Measurements from ENCODE around the gene SLC6A7. TPM values are rescaled to one million over a fixed set of nuclear protein-coding genes. Genes with fewer than 3 reads are reported as not detected.

SLC6A7 gene
- polyA plus RNA-seq (2013, experiment 1 of 2; ENCODE audit: insufficient read length), result not detected
- polyA plus RNA-seq (2013, experiment 2 of 2; ENCODE audit: insufficient read length), result 0.11 TPM

GRCh38 chr5:150189728-150190502 lies at the start of gene SLC6A7:
TSS of gene SLC6A7 (plus strand) at chr5:150190062. CDS start at chr5:150190328, 266 bp downstream.
- DNase-seq, result no peak

GRCh38 chr5:150140830-150141229 lies 49.0 kb upstream of the SLC6A7 start:
- peak; percentile 80 for DNase-seq

DNA sequence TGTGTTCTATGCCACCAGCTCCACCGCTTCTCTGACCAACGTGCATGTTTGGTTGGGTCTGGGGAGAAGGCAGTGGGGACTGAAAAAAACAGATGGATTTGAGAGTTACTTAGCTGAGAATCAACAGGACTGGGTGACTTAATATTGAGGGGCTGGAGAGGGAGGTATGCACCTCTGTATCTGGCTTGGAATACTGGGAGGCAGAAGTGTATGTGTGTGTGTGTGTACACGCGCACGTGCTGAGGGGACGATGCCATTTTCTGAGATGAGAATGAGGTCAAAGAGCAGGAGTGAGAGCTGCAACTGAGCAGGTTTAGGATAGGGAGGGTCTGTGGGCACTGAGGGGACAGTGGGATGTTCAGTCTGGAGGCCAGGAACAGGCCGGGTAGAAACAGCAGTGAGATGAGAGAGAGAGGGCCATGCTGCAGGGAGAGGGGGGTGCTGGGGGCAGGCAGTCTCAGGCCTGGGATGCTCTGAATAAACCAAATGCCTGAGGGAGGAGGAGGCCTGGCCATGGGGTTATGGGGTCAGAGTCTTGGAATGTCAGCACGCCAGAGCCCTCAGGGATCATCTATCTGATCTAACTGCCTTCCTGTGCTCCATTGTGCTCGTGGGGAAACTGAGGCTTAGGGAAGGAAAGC lies 48.2 kb upstream of the SLC6A7 start:
- DNase-seq, result peak; percentile 84

GRCh38 chr5:150142185-150142958 lies 47.5 kb upstream of the SLC6A7 start:
- no peak for DNase-seq

DNA sequence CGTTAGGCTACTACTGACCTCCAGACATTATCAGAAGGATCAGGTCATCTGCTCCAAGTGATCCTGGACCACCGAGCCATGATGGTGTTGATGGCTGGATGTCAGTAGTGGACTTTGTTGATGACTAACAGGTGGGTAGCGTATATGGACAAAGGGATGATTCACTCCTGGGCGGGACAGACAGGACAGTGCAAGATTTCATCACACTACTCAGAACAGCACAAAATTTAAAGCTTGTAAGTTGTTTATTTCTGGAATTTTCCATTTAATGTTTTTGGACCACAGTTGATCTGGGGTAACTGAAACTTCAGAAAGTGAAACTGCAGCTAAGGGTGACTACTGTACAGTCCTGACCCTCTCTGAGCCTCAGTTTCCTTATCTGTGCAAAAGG lies 46.9 kb upstream of the SLC6A7 start:
- peak; percentile 90 for DNase-seq

DNA sequence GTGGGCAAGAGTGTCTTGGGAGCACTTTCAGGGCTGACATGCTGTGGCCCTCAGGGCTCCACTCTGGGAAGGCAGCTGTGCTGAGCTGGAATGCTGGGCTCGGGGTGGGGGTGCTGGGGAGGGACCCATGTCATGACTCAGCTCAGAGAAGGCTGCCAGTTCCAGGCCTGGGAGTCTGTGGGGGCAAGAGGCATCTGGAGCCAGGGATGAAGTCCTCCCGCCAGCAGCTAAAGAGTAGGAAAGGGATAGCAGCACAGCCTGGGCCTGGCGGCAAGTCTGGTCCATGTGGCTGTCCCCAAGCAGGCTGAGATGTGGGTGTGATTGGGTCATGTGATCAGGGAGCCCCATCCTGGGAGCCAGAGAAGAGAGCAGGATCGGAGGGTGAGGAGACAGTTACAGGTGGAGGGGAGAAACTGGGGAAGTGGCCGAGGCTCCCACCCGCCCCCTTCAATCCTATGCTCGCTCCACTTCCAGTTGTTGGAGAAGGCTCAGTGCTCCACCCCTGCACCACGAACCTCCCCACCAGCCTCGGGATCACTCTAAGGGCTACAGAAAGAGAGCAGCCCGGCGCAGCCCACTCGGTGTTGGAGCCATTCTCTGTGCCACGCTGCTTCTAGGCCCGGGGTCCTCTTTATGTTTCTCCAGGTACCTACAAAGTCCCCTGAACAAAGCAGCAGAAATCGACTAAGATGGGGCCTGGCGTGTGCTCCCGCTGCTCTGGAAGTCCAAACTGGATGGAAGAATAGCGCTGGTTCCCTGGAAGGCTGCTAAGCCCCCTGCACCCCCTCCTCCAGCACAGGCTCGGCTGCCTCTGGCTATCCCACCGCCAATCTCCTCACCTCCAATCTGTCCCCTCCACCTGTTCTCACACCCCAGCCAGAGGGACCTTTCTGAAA lies 46.3 kb upstream of the SLC6A7 start:
- DNase-seq, result peak; percentile 97

DNA sequence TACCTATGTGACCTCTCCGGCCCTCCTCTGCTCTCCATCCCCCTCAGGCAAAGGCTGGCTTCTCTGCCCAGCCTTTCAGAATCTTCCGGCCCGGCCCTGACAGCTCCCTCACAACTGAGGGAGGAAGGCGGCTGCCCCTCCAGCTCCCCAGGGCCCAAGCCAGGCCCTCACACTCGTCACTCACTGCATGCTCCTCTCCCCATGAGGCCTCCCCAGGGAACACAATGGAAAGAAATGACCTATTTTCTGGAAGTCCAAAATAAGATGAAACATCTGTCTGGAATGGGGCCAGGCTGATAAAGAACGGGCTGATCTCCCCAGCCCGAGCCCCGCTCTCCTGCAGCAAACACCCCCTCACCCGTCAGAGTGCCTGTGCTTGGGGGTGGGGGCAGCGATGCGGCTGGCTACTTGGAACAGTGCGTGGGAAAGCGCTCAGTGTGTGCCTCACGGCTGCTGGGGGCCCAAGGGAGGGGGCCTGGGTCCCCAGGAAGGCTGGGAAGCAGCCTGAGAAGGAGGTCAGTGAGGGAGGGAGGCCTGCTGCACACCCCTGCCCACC lies 45.5 kb upstream of the SLC6A7 start:
- peak; percentile 91 for DNase-seq

DNA sequence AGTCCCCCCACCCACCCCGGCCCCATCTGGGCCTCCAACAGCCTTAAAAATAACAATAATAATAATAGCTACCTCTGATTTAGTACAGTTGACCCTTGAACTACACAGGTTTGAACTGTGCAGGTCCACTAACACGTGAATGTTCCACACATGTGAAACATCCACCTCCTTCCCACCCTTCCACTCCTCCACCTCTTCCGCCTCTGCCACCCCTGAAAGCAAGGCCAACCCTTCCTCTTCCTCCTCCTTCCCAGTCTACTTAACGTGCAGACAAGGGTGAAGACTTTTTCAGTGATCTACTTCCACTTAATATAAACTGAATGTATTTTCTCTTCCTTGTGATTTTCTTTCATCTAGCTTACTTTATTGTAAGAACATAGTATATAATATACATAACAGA lies 45.0 kb upstream of the SLC6A7 start:
- DNase-seq, result no peak

- DNase-seq, result no peak
These were observed 43.6 kb upstream of the SLC6A7 start for GRCh38 chr5:150146235-150146634.

DNA sequence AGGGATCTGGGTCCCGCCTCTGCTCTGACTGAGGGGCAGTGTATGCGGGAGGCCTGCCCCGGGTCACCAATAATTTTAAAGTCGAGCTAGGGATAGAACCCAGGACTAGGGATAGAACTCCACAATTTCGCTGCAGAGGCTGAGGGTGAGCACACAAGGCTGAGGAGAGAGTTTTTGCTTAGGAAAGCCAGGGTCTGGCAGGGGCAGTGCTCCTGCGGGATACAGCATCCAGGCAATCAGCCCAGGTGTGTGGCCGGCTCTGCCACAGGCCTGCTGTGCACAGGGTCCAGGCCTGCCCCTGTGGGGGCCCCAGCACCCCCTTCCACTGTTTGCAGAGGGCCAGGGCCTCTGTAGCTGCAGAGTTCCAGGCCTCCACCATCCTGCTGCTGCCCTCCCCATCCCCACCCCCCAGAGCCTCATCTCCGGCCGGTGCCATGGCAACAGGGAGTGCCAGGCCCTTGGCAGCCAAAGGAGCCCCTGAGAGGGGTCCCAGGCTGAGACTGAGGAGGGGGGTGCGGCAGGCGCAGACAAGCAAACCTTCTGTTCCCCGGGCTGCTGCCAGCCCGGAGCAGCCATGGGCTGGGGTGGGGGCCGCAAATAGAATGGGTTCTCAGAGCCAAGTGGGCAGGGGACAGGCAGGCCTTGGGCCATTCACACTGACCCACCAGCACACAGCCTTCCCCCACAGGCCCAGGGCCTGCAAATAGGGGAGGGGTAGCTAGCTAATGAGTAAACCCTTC lies 42.8 kb upstream of the SLC6A7 start:
- no peak for DNase-seq

DNA sequence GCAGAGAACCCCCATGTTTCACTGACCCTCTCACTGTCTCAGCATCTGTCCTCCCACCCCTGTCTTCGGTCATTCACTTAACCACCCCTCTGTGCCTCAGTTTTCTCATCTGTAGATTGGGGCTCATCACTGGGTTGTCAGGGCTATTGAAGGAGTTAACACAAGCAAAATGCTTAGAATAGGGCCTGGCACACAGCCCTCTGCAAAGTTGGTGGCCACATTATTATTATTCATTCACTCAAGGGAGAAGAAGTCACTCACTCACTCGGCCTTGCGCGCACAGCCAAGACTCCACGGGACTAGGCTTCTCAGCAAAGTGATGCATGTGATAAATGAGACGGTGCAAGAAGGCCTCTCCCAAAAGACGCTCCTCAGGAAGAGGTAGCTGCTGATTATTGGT lies 42.2 kb upstream of the SLC6A7 start:
- no peak for DNase-seq

GRCh38 chr5:150148117-150148927 lies 41.5 kb upstream of the SLC6A7 start:
- no peak for DNase-seq

- no peak for DNase-seq
These were observed 40.2 kb upstream of the SLC6A7 start for GRCh38 chr5:150149618-150150017.

DNA sequence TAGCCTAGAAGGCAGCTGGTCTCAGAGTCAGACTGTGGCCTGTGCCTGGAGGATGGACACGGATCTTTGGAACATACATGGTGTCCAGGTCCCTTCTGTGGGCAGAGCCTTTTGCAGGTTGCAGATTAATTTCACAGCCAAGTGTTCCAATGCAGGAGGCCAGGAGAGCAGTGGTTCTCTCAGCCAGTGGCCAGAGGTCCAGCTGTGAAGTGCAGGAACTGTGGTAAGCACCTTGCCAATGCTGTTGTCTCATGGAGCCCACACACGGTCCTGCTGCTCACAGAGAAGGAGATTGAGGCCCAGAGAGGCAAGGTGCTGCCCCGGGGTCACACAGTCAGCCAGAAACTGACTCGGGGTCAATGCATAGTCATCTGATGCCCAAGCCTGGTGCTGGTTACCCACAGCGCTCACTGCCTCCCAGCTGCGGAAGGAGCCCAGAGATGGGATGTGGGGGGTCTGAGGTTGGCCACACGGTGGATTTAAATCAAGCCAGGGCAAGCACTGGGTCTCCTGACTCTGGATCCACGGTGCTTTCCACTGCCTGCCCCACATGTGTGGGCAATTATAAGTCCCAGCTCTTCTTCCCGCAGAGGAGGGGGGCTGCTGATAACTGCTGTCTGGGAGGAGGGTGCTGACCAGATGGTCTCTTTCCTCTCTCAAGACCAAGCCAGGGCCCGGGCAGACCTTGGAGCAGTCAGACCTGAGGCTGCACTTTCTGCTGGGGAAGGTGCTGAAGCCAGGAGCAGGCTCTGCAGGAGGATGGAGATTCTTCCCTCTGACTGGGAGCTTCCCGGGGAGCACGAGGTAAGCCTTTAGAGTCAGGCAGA lies 37.0 kb upstream of the SLC6A7 start:
- no peak for DNase-seq

GRCh38 chr5:150153483-150153882 lies 36.4 kb upstream of the SLC6A7 start:
- DNase-seq, result no peak

- peak; percentile 70 for DNase-seq
These were observed 35.8 kb upstream of the SLC6A7 start for GRCh38 chr5:150153957-150154617.

- peak; percentile 55 for DNase-seq
These were observed 35.2 kb upstream of the SLC6A7 start for GRCh38 chr5:150154618-150155128.

GRCh38 chr5:150155258-150156026 lies 34.4 kb upstream of the SLC6A7 start, which contains the start of gene PDGFRB:
TSS of gene PDGFRB (minus strand) at chr5:150155845. CDS start at chr5:150137047, 18,798 bp downstream.
- DNase-seq, result peak; percentile 97

Data from fibroblast of skin of scalp (primary cell).